ENCODE measurements around the gene CCDC78.

CCDC78 gene

GRCh38 chr16:723695-724094 lies 2.5 kb downstream of the CCDC78 start:
- no peak for DNase-seq (ENCODE audit: low read depth)

GRCh38 chr16:722835-723633 lies 3.2 kb downstream of the CCDC78 start:
- no peak for DNase-seq (ENCODE audit: low read depth)

GRCh38 chr16:721765-722540 lies 4.3 kb downstream of the CCDC78 start:
- no peak for DNase-seq (ENCODE audit: low read depth)

GRCh38 chr16:720990-721764 lies 5.1 kb downstream of the CCDC78 start, which contains the start of gene ANTKMT:
TSS of gene ANTKMT (plus strand) at chr16:721146. CDS start at chr16:721275, 129 bp downstream.
- peak; percentile 84 for DNase-seq (ENCODE audit: low read depth)

GRCh38 chr16:720447-720989 lies 5.7 kb downstream of the CCDC78 start:
- DNase-seq (ENCODE audit: low read depth), result peak; percentile 50

- no peak for DNase-seq (ENCODE audit: low read depth)
These were observed 6.3 kb downstream of the CCDC78 start for GRCh38 chr16:719815-720446.

- no peak for DNase-seq (ENCODE audit: low read depth)
These were observed 7.3 kb downstream of the CCDC78 start for GRCh38 chr16:718922-719321.

- DNase-seq (ENCODE audit: low read depth), result no peak
These were observed 7.9 kb downstream of the CCDC78 start for GRCh38 chr16:718389-718788.

- no peak for DNase-seq (ENCODE audit: low read depth)
These were observed 8.6 kb downstream of the CCDC78 start for GRCh38 chr16:717450-718245.

- DNase-seq (ENCODE audit: low read depth), result no peak
These were observed 9.4 kb downstream of the CCDC78 start for GRCh38 chr16:716768-717325.

- no peak for DNase-seq (ENCODE audit: low read depth)
These were observed 10.1 kb downstream of the CCDC78 start for GRCh38 chr16:716200-716568.

GRCh38 chr16:715477-716199 lies 10.6 kb downstream of the CCDC78 start:
- DNase-seq (ENCODE audit: low read depth), result no peak

GRCh38 chr16:714558-715476 lies 11.4 kb downstream of the CCDC78 start, which contains the start of gene METRN:
TSS of gene METRN (plus strand) at chr16:715118. CDS start at chr16:715290, 172 bp downstream.
- peak; percentile 91 for DNase-seq (ENCODE audit: low read depth)

GRCh38 chr16:714079-714478 lies 12.2 kb downstream of the CCDC78 start:
- DNase-seq (ENCODE audit: low read depth), result no peak

- peak; percentile 60 for DNase-seq (ENCODE audit: low read depth)
These were observed 13.4 kb downstream of the CCDC78 start for GRCh38 chr16:712740-713250.

GRCh38 chr16:711548-712320 lies 14.5 kb downstream of the CCDC78 start:
- DNase-seq (ENCODE audit: low read depth), result peak; percentile 77

GRCh38 chr16:711084-711483 lies 15.2 kb downstream of the CCDC78 start:
- no peak for DNase-seq (ENCODE audit: low read depth)

All from activated T-cell treated with anti-CD3 and anti-CD28 coated beads for 48 hours (primary cell).